KOPT-K1 (cell line): ENCODE results near the gene CCDC186.

ENCODE experiments used
- H3K27ac ChIP-seq: fragments of 200-600 bp; sonication (generic); 2 replicates; pipeline ENCODE4 v1.5.1; 2016; ENCODE audit warnings: antibody characterized with exemption, mild to moderate bottlenecking, low read depth, low read length; ENCODE audit not compliant: poor library complexity, severe bottlenecking
- H3K36me3 ChIP-seq: fragments of 200-600 bp; sonication (generic); 2 replicates; pipeline ENCODE4 v1.5.1; 2017; ENCODE audit warnings: antibody characterized with exemption, mild to moderate bottlenecking, low read length, moderate library complexity; ENCODE audit not compliant: insufficient read depth
- H3K9me3 ChIP-seq: fragments of 200-600 bp; sonication (generic); 2 replicates; pipeline ENCODE4 v1.5.1; 2017; ENCODE audit warnings: antibody characterized with exemption, low read length, mild to moderate bottlenecking; ENCODE audit not compliant: insufficient read depth, poor library complexity, severe bottlenecking

Gene CCDC186

DNA sequence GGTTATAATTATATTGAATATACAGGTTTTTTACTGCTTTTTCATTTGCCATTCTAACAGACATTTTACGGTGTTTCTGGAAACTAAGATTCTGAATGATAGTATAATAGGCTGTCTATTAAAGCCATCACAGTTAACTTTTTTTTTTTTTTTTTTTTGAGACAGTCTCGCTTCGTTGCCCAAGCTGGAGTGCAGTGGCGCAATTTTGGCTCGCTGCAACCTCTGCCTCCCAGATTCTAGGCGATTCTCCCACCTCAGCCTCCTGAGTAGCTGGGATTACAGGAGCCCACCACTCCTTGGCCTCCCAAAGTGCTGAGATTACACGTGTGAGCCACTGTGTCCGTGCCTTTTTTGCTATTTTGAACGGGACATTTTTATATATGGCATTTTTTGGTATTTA is 9.6 kb upstream of the CCDC186 start:
- Histone ChIP-seq H3K27ac (no peak overlapping the region), H3K9me3 (no peaks in the 10 kb centered on the region), H3K36me3 (no peaks in the 10 kb centered on the region)

DNA sequence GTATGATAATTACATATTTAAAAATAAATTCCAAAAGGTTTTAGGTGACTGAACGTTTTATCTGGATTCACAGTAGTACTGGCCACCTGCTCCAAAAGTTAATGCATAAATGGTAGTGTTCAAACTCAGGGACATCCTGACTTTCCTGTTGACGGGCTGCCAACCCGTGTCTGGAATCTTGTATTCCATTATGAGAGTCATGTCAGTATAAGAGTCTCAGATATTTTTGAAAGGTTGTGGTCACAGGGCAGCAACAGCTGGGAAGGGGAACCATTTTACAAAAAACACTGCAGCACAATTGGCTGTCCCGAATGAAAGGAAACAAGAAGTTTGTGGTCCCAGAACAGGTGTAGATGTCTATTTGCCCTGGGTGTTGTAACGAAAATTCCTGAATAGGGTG is 8.0 kb upstream of the CCDC186 start:
- H3K9me3 ChIP-seq, result no peaks in the 10 kb centered on the region
- no peaks in the 10 kb centered on the region for H3K36me3 ChIP-seq
- H3K27ac ChIP-seq, result no peak overlapping the region

- Histone ChIP-seq H3K36me3 (no peaks in the 10 kb centered on the region), H3K27ac (no peak overlapping the region), H3K9me3 (no peaks in the 10 kb centered on the region)
These were observed 6.9 kb upstream of the CCDC186 start for GRCh38 chr10:114180937-114181336.

DNA sequence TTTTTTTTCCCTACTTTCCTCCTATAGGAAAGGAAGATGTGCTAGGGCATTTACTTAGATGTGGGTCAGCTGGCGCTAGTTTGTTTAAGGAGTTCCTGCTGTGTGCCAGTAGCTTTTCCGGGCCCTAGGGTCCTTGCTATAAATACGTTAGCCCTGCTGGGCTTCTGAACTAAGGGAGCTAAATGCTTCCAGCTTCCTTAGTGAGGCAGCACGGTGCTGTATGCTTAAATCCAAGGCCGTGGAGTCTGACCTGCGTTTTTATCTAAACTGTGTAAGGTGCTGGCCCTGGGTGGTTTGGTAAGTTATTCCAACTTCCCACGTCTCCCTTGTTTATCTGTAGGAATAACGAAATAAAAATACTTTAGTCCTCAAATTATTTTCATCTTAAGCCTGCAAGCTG is 5.7 kb upstream of the CCDC186 start:
- Histone ChIP-seq H3K27ac (no peak overlapping the region), H3K9me3 (no peaks in the 10 kb centered on the region), H3K36me3 (no peaks in the 10 kb centered on the region)

- Histone ChIP-seq H3K27ac (no peak within 1 kb of the TSS), H3K9me3 (no peaks in the 10 kb centered on the region), H3K36me3 (no peaks in the 10 kb centered on the region)
These were observed 5.1 kb upstream of the CCDC186 start, which contains the start of gene TDRD1 for GRCh38 chr10:114179148-114179547. Gene TDRD1, plus strand, starts transcription at chr10:114179353. Its CDS starts 8,479 bp downstream, at chr10:114187832.

GRCh38 chr10:114176511-114176910 is 2.5 kb upstream of the CCDC186 start:
- H3K9me3 ChIP-seq, result no peaks in the 10 kb centered on the region
- no peaks in the 10 kb centered on the region for H3K36me3 ChIP-seq
- no peak overlapping the region for H3K27ac ChIP-seq

DNA sequence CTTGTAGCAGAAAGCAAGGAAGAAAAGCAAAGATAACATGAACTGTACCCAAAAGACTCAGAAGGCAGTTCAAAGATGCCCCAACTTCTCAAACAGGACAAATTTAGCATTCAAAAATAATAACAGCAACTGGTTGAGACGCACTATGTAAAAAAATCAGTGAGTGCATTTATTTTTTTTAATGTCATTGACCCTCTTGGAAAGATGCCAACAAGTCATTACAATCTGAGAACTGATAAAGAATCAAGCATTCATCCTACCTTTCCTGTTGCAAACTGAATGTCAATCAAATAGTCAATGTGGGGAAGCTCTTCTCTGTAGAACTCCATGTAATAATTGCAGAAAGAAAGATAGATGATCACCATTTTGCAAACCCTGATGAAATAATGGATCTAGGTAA is 1.7 kb upstream of the CCDC186 start:
- Histone ChIP-seq H3K9me3 (no peaks in the 10 kb centered on the region), H3K36me3 (no peaks in the 10 kb centered on the region), H3K27ac (no peak overlapping the region)

GRCh38 chr10:114174695-114175188 is 739 bp upstream of the CCDC186 start:
- Histone ChIP-seq H3K36me3 (no peaks in the 10 kb centered on the region), H3K27ac (peak overlapping the region; percentile 67), H3K9me3 (no peaks in the 10 kb centered on the region)

GRCh38 chr10:114173603-114173920 is 441 bp downstream of the CCDC186 start:
- Histone ChIP-seq H3K27ac (peak overlapping the region; percentile 67), H3K36me3 (no peaks in the 10 kb centered on the region), H3K9me3 (peaks cover 10% of the 10 kb centered on the region)

GRCh38 chr10:114172776-114173602 is 1.0 kb downstream of the CCDC186 start:
- H3K36me3 ChIP-seq, result no peaks in the 10 kb centered on the region
- peak overlapping the region; percentile 67 for H3K27ac ChIP-seq
- H3K9me3 ChIP-seq, result peaks cover 16% of the 10 kb centered on the region

DNA sequence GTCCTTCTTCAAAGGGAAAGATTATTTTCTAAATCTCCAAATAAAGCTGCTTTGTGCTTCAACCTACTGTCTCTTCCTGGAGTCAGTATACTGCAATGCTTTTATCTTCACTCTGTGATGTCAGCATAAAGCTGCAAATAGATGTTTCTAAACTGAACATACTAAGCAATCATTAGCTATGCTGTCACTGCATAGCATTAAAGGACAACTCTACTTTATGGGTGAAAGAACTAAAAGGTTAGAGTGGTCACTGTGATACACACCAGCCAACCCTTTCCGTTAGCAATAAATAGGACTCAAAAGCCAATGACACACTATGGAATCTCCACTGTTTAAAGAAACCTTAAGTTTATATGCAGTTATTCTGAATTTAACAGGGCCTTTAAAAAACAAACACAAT is 1.8 kb downstream of the CCDC186 start:
- Histone ChIP-seq H3K9me3 (peaks cover 17% of the 10 kb centered on the region), H3K27ac (no peak overlapping the region), H3K36me3 (no peaks in the 10 kb centered on the region)

DNA sequence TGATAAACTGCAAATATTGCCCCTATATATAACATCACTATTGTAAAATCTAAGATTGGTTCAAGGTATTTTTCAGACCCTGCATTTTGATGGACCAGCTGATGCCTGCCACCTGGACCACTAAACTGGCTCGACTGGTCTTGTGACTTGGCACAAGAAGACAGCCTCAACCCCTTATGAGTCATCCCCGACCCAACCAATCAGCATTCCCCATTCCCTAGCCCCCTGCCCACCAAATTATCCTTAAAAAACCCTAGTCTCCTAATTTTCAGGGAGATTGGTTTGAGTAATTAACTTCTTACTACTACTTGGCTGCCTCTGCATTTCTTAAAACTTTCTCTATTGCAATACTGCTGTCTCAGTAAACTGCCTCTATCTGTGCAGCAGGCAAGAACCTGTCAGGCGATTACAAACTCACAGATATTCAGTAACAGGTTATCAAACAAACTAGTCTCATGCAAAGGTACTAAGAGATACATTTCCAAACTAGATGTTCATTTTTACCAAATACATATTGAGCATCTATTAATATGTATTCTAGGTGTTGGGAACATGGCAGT is 5.5 kb downstream of the CCDC186 start:
- Histone ChIP-seq H3K27ac (no peak overlapping the region), H3K9me3 (peaks cover 17% of the 10 kb centered on the region), H3K36me3 (no peaks in the 10 kb centered on the region)

DNA sequence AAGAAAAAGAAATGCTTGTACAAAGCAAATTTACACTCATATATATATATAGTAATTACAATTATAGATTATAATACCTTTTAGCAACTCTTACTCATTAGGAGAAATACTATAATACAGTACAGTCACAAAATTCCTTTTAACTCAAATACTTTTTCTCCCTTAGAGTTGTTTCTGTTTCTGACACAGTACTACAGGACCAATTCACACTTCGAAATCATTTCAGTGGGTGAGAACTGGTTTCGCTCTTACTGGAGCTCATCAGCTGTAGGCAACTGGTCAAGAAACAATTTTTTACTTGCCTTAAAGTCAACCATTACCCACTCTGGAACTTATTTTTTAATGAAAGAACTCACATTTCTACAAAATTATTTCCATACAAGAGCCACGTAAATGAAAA is 6.0 kb downstream of the CCDC186 start:
- Histone ChIP-seq H3K36me3 (no peaks in the 10 kb centered on the region), H3K9me3 (peaks cover 17% of the 10 kb centered on the region), H3K27ac (no peak overlapping the region)

- H3K27ac ChIP-seq, result no peak overlapping the region
- no peaks in the 10 kb centered on the region for H3K36me3 ChIP-seq
- peaks cover 17% of the 10 kb centered on the region for H3K9me3 ChIP-seq
These were observed 7.5 kb downstream of the CCDC186 start for GRCh38 chr10:114166494-114166893.

DNA sequence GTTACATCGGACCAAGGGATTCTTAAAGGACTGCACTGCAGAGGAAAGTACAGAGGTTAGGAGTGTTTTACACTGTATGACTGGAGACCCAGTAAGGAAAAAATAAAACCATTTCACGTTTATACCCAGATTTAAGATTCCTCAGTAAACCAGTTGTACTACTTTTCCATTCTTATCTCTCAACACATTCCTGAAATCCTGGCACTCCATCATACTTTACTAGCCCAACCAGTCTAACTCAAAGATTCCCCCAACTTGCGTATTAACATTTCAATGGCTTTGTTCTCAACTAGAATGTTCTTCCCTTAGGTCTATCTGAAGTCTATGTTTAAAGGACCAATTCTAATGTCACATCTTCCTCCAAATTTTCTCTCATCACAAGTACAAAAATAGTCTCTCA is 8.0 kb downstream of the CCDC186 start:
- Histone ChIP-seq H3K9me3 (peaks cover 17% of the 10 kb centered on the region), H3K27ac (no peak overlapping the region)

DNA sequence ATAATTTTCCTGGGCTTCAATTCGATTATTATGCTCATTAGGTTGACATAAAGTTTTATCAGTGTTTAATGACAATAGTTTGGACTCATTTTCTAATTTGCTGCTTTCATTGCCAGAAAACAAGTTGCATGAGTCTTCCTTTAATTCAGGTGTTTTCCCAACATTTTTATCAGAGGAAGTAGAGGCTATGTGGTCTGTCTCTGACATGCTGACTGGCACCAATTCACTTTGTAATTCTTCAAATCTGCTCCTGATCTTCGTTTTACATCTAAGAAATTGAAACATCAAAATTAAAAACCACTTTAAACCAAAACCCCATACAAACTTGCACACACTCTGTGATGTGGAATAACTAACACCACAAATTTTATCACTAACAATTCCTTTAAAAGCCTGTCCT is 10.9 kb downstream of the CCDC186 start:
- Histone ChIP-seq H3K36me3 (no peaks in the 10 kb centered on the region), H3K27ac (no peak overlapping the region), H3K9me3 (peaks cover 2% of the 10 kb centered on the region)

More for the DNA sequence above, 8.0 kb downstream of the CCDC186 start:
- no peaks in the 10 kb centered on the region for H3K36me3 ChIP-seq
